IMR-90 (cell line): ENCODE measurements around the gene C1QTNF8. TPM values are rescaled to one million over a fixed set of nuclear protein-coding genes. Genes with fewer than 3 reads are reported as not detected.

ENCODE experiments used
- ATAC-seq: fragments of 200-7000 bp; cut with Tn5 transposase; 2 replicates; pipeline ENCODE4 v1.9.1; 2020; ENCODE audit warnings: low read depth, mild to moderate bottlenecking, moderate library complexity
- BruUV-seq: library from RNA; stranded (reverse); fragments of 400-500 nt; replicated peaks from 2 replicates; lab custom pipeline; 2021; lab: Mats Ljungman, UMichigan
- CTCF ChIA-PET: fragments of 300-600 bp; formaldehyde crosslinking; extraction: SDS; loops from one replicate; lab custom pipeline; 2021; ENCODE audit warnings: antibody characterized with exemption; lab: Yijun Ruan, JAX
- POLR2A ChIA-PET: fragments of 300-600 bp; sonication (Branson Sonifier 250); formaldehyde crosslinking; loops from one replicate; lab custom pipeline; 2022; ENCODE audit warnings: antibody characterized with exemption; ENCODE audit not compliant: unreplicated experiment; lab: Charles Lee
- DNase-seq: peaks from one replicate; pipeline ENCODE4 v3.0.0; 2013
- H2AFZ ChIP-seq: replicated peaks from 2 replicates; pipeline ENCODE3; 2013; ENCODE audit warnings: low read length, mild to moderate bottlenecking; ENCODE audit not compliant: poor library complexity
- H2AK5ac ChIP-seq: 2 replicates; pipeline ENCODE4 v1.6.1; 2013; ENCODE audit warnings: low read depth, low read length, inconsistent platforms
- H2AK9ac ChIP-seq: replicated peaks from 2 replicates; pipeline ENCODE3; 2013; ENCODE audit warnings: mild to moderate bottlenecking, low read depth, low read length, moderate library complexity; ENCODE audit not compliant: poor library complexity
- H2BK120ac ChIP-seq: 2 replicates; pipeline ENCODE4 v1.6.1; 2013; ENCODE audit warnings: low read depth, low read length, inconsistent platforms
- H2BK15ac ChIP-seq: 3 replicates; pipeline ENCODE4 v1.6.1; 2013; ENCODE audit warnings: low read depth, low read length, inconsistent platforms
- H2BK20ac ChIP-seq: 2 replicates; pipeline ENCODE4 v1.6.1; 2013; ENCODE audit warnings: low read depth, mild to moderate bottlenecking, inconsistent platforms, low read length, moderate library complexity
- H2BK5ac ChIP-seq: 2 replicates; pipeline ENCODE4 v1.6.1; 2013; ENCODE audit warnings: mild to moderate bottlenecking, low read depth, low read length, inconsistent platforms; ENCODE audit not compliant: poor library complexity, severe bottlenecking
- H3K14ac ChIP-seq: replicated peaks from 2 replicates; pipeline ENCODE4 v1.6.1; 2013; ENCODE audit warnings: low read depth, low read length, inconsistent platforms
- H3K18ac ChIP-seq: 2 replicates; pipeline ENCODE4 v1.6.1; 2013; ENCODE audit warnings: low read depth, low read length, control low read depth
- H3K23ac ChIP-seq: 2 replicates; pipeline ENCODE4 v1.6.1; 2013; ENCODE audit warnings: low read depth, low read length, inconsistent platforms
- H3K27ac ChIP-seq: 2 replicates; pipeline ENCODE4 v1.5.1; 2013; ENCODE audit warnings: mild to moderate bottlenecking, control low read depth, low read length; ENCODE audit not compliant: insufficient read depth
- H3K27me3 ChIP-seq: 2 replicates; pipeline ENCODE4 v1.6.1; 2013; ENCODE audit warnings: low read length; ENCODE audit not compliant: control insufficient read depth, insufficient read depth
- H3K36me3 ChIP-seq: 2 replicates; pipeline ENCODE4 v1.6.1; 2013; ENCODE audit warnings: low read length, mixed read lengths; ENCODE audit not compliant: control insufficient read depth, insufficient read depth
- H3K4ac ChIP-seq: 2 replicates; pipeline ENCODE4 v1.6.1; 2013; ENCODE audit warnings: low read depth, low read length, inconsistent platforms
- H3K4me1 ChIP-seq: 2 replicates; pipeline ENCODE4 v1.6.1; 2013; ENCODE audit warnings: low read length, mixed read lengths; ENCODE audit not compliant: control insufficient read depth, insufficient read depth
- H3K4me2 ChIP-seq: 2 replicates; pipeline ENCODE4 v1.6.1; 2013; ENCODE audit warnings: low read depth, mild to moderate bottlenecking, control low read depth, low read length, moderate library complexity
- H3K4me3 ChIP-seq: 2 replicates; pipeline ENCODE4 v1.5.1; 2013; ENCODE audit warnings: low read depth, mild to moderate bottlenecking, control low read depth, low read length, moderate library complexity; ENCODE audit not compliant: insufficient read depth
- H3K56ac ChIP-seq: 2 replicates; pipeline ENCODE4 v1.6.1; 2013; ENCODE audit warnings: low read length, inconsistent platforms; ENCODE audit not compliant: insufficient read depth; ENCODE audit errors: extremely low read depth
- H3K79me1 ChIP-seq, 2 experiments: 2 replicates each; pipeline ENCODE4 v1.6.1; 2013; ENCODE audit warnings: low read length in 2 of 2, inconsistent platforms in 1 of 2, low read depth in 1 of 2
- H3K9ac ChIP-seq: 2 replicates; pipeline ENCODE4 v1.6.1; 2013; ENCODE audit warnings: low read depth, low read length, control low read depth
- H3K9me1 ChIP-seq: 2 replicates; pipeline ENCODE4 v1.6.1; 2013; ENCODE audit warnings: low read length, inconsistent platforms; ENCODE audit not compliant: insufficient read depth
- H3K9me3 ChIP-seq: 2 replicates; pipeline ENCODE4 v1.6.1; 2013; ENCODE audit warnings: low read length; ENCODE audit not compliant: control insufficient read depth, insufficient read depth
- H4K20me1 ChIP-seq: 2 replicates; pipeline ENCODE4 v1.6.1; 2013; ENCODE audit warnings: low read length, inconsistent platforms; ENCODE audit not compliant: insufficient read depth
- H4K5ac ChIP-seq: 2 replicates; pipeline ENCODE4 v1.6.1; 2013; ENCODE audit warnings: mild to moderate bottlenecking, low read depth, low read length, control low read depth
- H4K8ac ChIP-seq, 2 experiments: 2 replicates each; pipeline ENCODE4 v1.6.1; 2013; ENCODE audit warnings: low read depth in 2 of 2, low read length in 2 of 2, control low read depth in 1 of 2, inconsistent platforms in 1 of 2
- H4K91ac ChIP-seq: 2 replicates; pipeline ENCODE4 v1.6.1; 2013; ENCODE audit warnings: low read depth, low read length, inconsistent platforms; ENCODE audit not compliant: insufficient read depth
- BHLHE40 ChIP-seq: fragments of 150-350 bp; IDR thresholded peaks from 2 replicates; pipeline ENCODE4 v1.6.1; 2016; ENCODE audit warnings: mild to moderate bottlenecking, low read depth, low read length
- CEBPB ChIP-seq: IDR thresholded peaks from 2 replicates; pipeline ENCODE4 v1.6.1; 2012; ENCODE audit warnings: low read depth, low read length, improper control_type of control experiment
- CHD1 ChIP-seq: IDR thresholded peaks from 2 replicates; pipeline ENCODE4 v1.6.1; 2012; ENCODE audit warnings: low read depth, low read length, improper control_type of control experiment
- CTCF ChIP-seq: conservative IDR thresholded peaks from 2 replicates; pipeline ENCODE4 v1.5.1; 2012; ENCODE audit warnings: mild to moderate bottlenecking, low read depth, low read length, improper control_type of control experiment
- ELK1 ChIP-seq: fragments of 150-350 bp; IDR thresholded peaks from 2 replicates; pipeline ENCODE4 v1.6.1; 2016; ENCODE audit warnings: low read depth, mild to moderate bottlenecking, low read length, moderate library complexity, borderline replicate concordance
- FOS ChIP-seq: fragments of 150-350 bp; IDR thresholded peaks from 2 replicates; pipeline ENCODE4 v1.6.1; 2016; ENCODE audit warnings: low read depth, low read length
- MAFK ChIP-seq: IDR thresholded peaks from 2 replicates; pipeline ENCODE4 v1.6.1; 2012; ENCODE audit warnings: low read depth, low read length, improper control_type of control experiment
- MAZ ChIP-seq: IDR thresholded peaks from 2 replicates; pipeline ENCODE4 v1.6.1; 2012; ENCODE audit warnings: low read depth, mild to moderate bottlenecking, low read length, improper control_type of control experiment, moderate library complexity, borderline replicate concordance
- NFE2L2 ChIP-seq: fragments of 150-350 bp; IDR thresholded peaks from 2 replicates; pipeline ENCODE4 v1.6.1; 2016; ENCODE audit warnings: low read depth, mild to moderate bottlenecking, low read length
- POLR2A ChIP-seq: IDR thresholded peaks from 2 replicates; pipeline ENCODE4 v1.6.1; 2012; ENCODE audit warnings: mild to moderate bottlenecking, low read depth, low read length
- RCOR1 ChIP-seq: IDR thresholded peaks from 2 replicates; pipeline ENCODE4 v1.6.1; 2012; ENCODE audit warnings: mild to moderate bottlenecking, low read length, improper control_type of control experiment; ENCODE audit not compliant: insufficient replicate concordance
- RFX5 ChIP-seq: IDR thresholded peaks from 2 replicates; pipeline ENCODE4 v1.8.0; 2012; ENCODE audit warnings: low read depth, mild to moderate bottlenecking, low read length, moderate library complexity
- USF2 ChIP-seq: fragments of 150-350 bp; IDR thresholded peaks from 2 replicates; pipeline ENCODE4 v1.6.1; 2017; ENCODE audit warnings: mild to moderate bottlenecking, antibody characterized with exemption, low read length, low read depth
- WGBS, 2 experiments: methylation state at CpG; one replicate each; pipeline versions ENCODE4 v1.1.5 to v1.1.7; 2013; ENCODE audit warnings: missing lambda C conversion rate in 2 of 2; ENCODE audit not compliant: insufficient read length in 1 of 2; ENCODE audit errors: extremely low coverage in 2 of 2; 5-methylcytosine and 5-hydroxymethylcytosine counted together
- dilution Hi-C: fragments of 300-500 bp; cut with HindIII; formaldehyde crosslinking; loops from one replicate; pipeline ENCODE4 v1.14.3; 2018; ENCODE audit warnings: low sequenced_read_pairs; ENCODE audit not compliant: unreplicated experiment
- in situ Hi-C: fragments of 300-500 bp; cut with MboI; formaldehyde crosslinking; loops from 3 replicates; pipeline ENCODE4 v1.14.3; 2019; ENCODE audit warnings: low sequenced_read_pairs, inconsistent platforms, mixed read lengths
- intact Hi-C: fragments of 100-400 bp; cut with micrococcal nuclease; formaldehyde crosslinking; loops from 2 replicates; pipeline ENCODE4 v1.10.0; 2022
- polyA plus RNA-seq, 3 experiments: library from polyadenylated mRNA; depleted of rRNA; stranded (reverse); fragments of >200 nt; gene quantifications; 2 replicates each; pipeline ENCODE4 v1.2.3, GENCODE V29; 2012; ENCODE audit warnings: low replicate concordance in 1 of 3
- total RNA-seq: library from RNA; depleted of rRNA; stranded (reverse); fragments of >200 nt; gene quantifications from 2 replicates; pipeline ENCODE4 v1.2.3, GENCODE V29; 2012

The C1QTNF8 gene
- total and polyA plus RNA-seq, 2 of the 4 experiments (the other 2 are of a cell fraction), result not detected

DNA sequence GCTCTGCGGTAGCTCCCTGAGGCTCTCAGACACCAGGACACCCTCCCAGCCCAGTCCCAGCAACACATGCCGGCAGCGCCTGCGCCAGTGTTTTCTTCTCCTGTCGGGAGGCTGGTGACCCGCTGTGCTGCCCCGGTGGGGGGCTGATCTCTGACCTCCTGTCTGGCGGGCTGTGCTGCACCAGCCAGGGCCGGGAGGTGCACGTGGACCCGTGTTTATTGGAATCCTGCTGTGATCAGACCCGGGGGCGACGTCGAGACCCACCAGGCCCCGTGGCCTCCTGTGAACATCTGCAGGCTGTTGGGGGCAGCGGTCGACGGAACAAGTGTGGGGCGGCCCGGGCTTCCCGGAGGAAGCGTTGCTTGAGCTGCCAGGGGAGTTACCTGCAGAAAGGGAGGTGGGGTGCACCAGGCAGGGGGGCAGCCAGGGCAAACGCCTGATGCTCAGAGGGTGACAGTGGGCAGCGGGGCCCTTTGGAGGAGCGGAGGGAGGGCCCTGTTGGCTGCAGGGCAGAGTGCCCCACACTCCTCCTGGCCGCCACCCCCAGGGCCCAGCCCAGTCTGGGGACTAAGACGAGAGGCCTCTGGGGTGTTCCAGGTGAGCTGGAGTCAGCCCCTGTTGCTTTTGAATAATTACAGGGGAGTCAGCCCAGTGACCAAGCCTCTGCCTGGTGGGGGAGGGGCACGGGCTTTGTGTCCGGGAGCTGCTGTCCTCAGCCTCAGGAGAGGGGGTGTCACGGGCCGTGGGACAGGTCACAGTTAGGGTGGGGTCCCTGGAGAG, 25.8 kb downstream of the C1QTNF8 start:
- TF ChIP-seq FOS (no peak), RFX5 (no peak), ELK1 (no peak), USF2 (no peak), CEBPB (no peak), MAZ (no peak), MAFK (no peak), CHD1 (no peak), NFE2L2 (no peak), CTCF (no peak), BHLHE40 (no peak), POLR2A (no peak), RCOR1 (no peak)
- POLR2A ChIA-PET, result no interaction called here

More for the DNA sequence above, 25.8 kb downstream of the C1QTNF8 start:
- peaks cover 64% of the 10 kb centered on the region for H3K27me3 ChIP-seq
- no peak overlapping the region for H4K5ac ChIP-seq
- no peak overlapping the region for H2BK5ac ChIP-seq
- CTCF ChIA-PET, result no interaction called here
- H3K9ac ChIP-seq, result no peak overlapping the region
- H4K91ac ChIP-seq, result no peak overlapping the region
- no peak overlapping the region for H3K56ac ChIP-seq
- intact Hi-C loops (no loop called here), in situ Hi-C loops (loop anchor here (25.0 kb wide), 1 partner anchor 358 kb away; the partner anchor contains the start of genes ANTKMT, FBXL16 and METRN), dilution Hi-C loops (no loop called here)
- no peak overlapping the region for H3K4ac ChIP-seq
- no peak overlapping the region for H2AK5ac ChIP-seq
- no peak overlapping the region for H3K18ac ChIP-seq
- no peak overlapping the region for H3K23ac ChIP-seq
- H3K14ac ChIP-seq, result no peak overlapping the region
- no peak overlapping the region for H3K4me3 ChIP-seq
- no peak overlapping the region for H3K27ac ChIP-seq
- H2BK120ac ChIP-seq, result no peak overlapping the region
- DNase-seq, result no peak
- ATAC-seq, result no peak
- no peak overlapping the region for H2AK9ac ChIP-seq
- H3K36me3 ChIP-seq, result no peaks in the 10 kb centered on the region
- no peaks in the 10 kb centered on the region for H3K9me3 ChIP-seq
- BruUV-seq, result no TSS peak
- H2BK15ac ChIP-seq, result no peak overlapping the region
- WGBS, 2 experiments, result 13% methylated on average over 11 of the region's 32 CpGs; no CpG with 5 or more reads in 1 of the 2 experiments
- no peaks in the 10 kb centered on the region for H3K79me1 ChIP-seq
- no peak overlapping the region for H2BK20ac ChIP-seq
- H3K9me1 ChIP-seq, result no peaks in the 10 kb centered on the region
- H2AFZ ChIP-seq, result no peak overlapping the region
- no peak overlapping the region for H3K4me2 ChIP-seq
- H4K20me1 ChIP-seq, result no peaks in the 10 kb centered on the region
- H3K4me1 ChIP-seq, result no peaks in the 10 kb centered on the region
- H4K8ac ChIP-seq, result no peak overlapping the region
